Ovary (tissue), 3 donors: Measurements from ENCODE around the gene SLC1A2.

Experiments
- CTCF ChIP-seq, 3 donors: fragments of 450-650 bp in 2 of 3; fragments of 200-600 bp in 1 of 3; IDR thresholded peaks; one replicate each; pipeline versions ENCODE4 v1.5.1 to v1.8.0; 2016 to 2022; ENCODE audit warnings: antibody characterized with exemption in 3 of 3, mild to moderate bottlenecking in 1 of 3
- EP300 ChIP-seq: sonication (generic); formaldehyde crosslinking; IDR thresholded peaks from one replicate; pipeline ENCODE4 v1.6.1; 2017; ENCODE audit warnings: antibody characterized with exemption
- donor health status: DM: no; HTN: no; CAD: no.

DNA sequence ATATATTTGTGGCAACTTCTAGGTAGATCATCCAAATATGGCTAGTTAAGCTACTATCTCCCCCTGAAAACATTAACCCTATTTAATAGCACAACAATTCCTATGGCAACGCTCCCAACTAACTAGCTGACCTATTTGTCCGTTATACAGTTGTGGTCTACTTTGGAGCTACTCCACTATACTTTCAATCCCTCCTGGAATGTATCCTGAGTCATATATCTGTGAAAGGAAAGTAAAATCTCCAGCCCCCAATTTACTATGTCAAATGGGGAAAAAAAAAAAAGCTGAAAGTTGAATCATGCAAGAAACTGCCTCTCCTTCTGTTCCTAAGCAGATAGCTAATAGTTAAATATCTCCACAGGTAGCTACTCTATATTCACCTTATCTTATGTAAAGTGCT lies 151.9 kb downstream of the SLC1A2 start:
- TF ChIP-seq CTCF (IDR thresholded peaks at IDR 0.05) (no peak), EP300 (no peak)
